Calu3 (cell line): Measurements from ENCODE around the gene NSL1. TPM values are rescaled to one million over a fixed set of nuclear protein-coding genes. Genes with fewer than 3 reads are reported as not detected.
"Not testable (repeated sequence)": the region's sequence is repeated elsewhere in the genome, so short reads cannot be mapped to it uniquely, and the experiment has no call there.

Experiments used
- BruUV-seq: library from RNA; stranded (reverse); fragments of 400-500 nt; replicated peaks from 2 replicates; lab custom pipeline; 2021; lab: Mats Ljungman, UMichigan
- CTCF ChIA-PET: fragments of 300-600 bp; sonication (Branson Sonifier 250); formaldehyde crosslinking; loops from one replicate; lab custom pipeline; 2022; ENCODE audit warnings: antibody characterized with exemption; lab: Charles Lee
- DNase-seq: peaks from one replicate; pipeline ENCODE4 v3.0.0; 2022
- H3K27ac Mint-ChIP-seq: one replicate; pipeline ENCODE4 v1.8.0; 2022; ENCODE audit warnings: mixed read lengths; ENCODE audit not compliant: unreplicated experiment
- H3K27me3 Mint-ChIP-seq: one replicate; pipeline ENCODE4 v1.8.0; 2022; ENCODE audit warnings: mixed read lengths; ENCODE audit not compliant: unreplicated experiment
- H3K36me3 Mint-ChIP-seq: one replicate; pipeline ENCODE4 v1.8.0; 2022; ENCODE audit warnings: mild to moderate bottlenecking, moderate library complexity, mixed read lengths; ENCODE audit not compliant: insufficient read depth, unreplicated experiment
- H3K4me1 Mint-ChIP-seq: one replicate; pipeline ENCODE4 v1.8.0; 2022; ENCODE audit warnings: mild to moderate bottlenecking, low read depth, mixed read lengths; ENCODE audit not compliant: unreplicated experiment
- H3K4me3 Mint-ChIP-seq: one replicate; pipeline ENCODE4 v1.8.0; 2022; ENCODE audit warnings: mild to moderate bottlenecking, low read depth, moderate library complexity, mixed read lengths; ENCODE audit not compliant: unreplicated experiment
- H3K9me3 Mint-ChIP-seq: one replicate; pipeline ENCODE4 v1.8.0; 2022; ENCODE audit warnings: low read depth, mixed read lengths; ENCODE audit not compliant: unreplicated experiment
- intact Hi-C: fragments of 100-400 bp; cut with micrococcal nuclease; formaldehyde crosslinking; loops from one replicate; pipeline ENCODE4 v1.10.0; 2022; ENCODE audit not compliant: unreplicated experiment
- total RNA-seq: library from RNA; stranded (reverse); gene quantifications from 2 replicates; pipeline ENCODE4 v1.2.3, GENCODE V29; 2022
- TF ChIP-seq, protein P1 (sequence below): fragments of 200-600 bp; IDR thresholded peaks from one replicate; pipeline ENCODE4 v1.8.0; 2022; ENCODE audit warnings: antibody characterized with exemption; ENCODE audit not compliant: unreplicated experiment

The NSL1 gene
- total RNA-seq, 1 experiment from 2014 or later: 47.2 TPM

DNA sequence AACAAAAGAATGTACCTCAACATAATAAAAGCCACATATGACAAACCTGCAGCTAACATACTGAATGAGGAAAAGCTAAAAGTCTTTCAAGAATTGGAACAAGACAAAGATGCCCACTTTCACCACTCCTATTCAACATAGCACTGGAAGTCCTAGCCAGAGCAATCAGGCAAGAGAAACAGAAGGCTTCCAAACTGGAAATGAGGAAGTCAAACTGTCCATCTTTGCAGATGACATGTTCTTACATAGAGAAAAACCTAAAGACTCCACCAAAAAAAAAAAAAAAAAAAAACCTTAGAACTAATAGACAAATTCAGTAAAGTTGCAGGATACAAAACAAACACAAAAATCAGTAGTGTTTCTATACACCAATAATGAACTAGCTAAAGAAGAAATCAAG lies 20.2 kb downstream of the NSL1 start:
- Mint-ChIP-seq H3K9me3 (peaks cover 2% of the 10 kb centered on the region), H3K27ac (no peak overlapping the region), H3K27me3 (no peaks in the 10 kb centered on the region), H3K36me3 (no peaks in the 10 kb centered on the region), H3K4me3 (no peak overlapping the region), H3K4me1 (no peaks in the 10 kb centered on the region)
- intact Hi-C loops: no loop called here
- no peak for DNase-seq
- CTCF ChIA-PET: interaction anchor here (0.6 to 0.7 kb wide), 3 partner anchors 9 to 654 kb away, joined by 3 to 8 read pairs (median 6); no protein-coding TSS in a partner anchor
- TF ChIP-seq, protein P1, sequence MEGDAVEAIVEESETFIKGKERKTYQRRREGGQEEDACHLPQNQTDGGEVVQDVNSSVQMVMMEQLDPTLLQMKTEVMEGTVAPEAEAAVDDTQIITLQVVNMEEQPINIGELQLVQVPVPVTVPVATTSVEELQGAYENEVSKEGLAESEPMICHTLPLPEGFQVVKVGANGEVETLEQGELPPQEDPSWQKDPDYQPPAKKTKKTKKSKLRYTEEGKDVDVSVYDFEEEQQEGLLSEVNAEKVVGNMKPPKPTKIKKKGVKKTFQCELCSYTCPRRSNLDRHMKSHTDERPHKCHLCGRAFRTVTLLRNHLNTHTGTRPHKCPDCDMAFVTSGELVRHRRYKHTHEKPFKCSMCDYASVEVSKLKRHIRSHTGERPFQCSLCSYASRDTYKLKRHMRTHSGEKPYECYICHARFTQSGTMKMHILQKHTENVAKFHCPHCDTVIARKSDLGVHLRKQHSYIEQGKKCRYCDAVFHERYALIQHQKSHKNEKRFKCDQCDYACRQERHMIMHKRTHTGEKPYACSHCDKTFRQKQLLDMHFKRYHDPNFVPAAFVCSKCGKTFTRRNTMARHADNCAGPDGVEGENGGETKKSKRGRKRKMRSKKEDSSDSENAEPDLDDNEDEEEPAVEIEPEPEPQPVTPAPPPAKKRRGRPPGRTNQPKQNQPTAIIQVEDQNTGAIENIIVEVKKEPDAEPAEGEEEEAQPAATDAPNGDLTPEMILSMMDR: no peak
- no TSS peak for BruUV-seq

DNA sequence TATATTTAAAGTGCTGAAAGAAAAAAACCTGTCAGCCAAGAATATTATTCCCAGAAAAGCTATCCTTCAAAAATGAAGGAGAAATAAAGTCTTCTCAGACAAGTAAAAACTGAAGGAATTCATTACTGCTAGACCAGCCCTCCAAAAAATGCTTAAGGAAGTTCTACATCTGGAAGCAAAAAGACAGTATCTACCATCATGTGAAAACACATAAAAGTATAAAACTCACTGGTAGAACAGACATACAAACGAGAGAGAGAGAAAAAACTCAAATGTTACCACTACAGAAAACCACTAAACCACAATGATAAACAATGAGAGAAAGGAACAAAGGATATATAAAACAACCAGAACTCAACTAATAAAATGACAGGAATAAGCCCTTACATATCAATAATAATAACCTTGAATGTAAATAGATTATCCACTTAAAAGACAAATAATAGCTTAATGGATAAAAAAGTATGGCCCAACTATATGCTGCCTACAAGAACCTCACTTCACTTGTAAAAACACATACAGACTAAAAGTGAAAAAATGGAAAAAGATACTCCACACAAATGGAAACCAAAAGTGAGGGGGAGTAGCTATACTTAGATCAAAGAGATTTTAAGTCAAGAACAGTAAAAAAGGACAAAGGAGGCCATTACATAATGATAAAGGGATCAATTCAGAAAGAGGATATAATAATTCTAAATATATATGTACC lies 22.0 kb downstream of the NSL1 start:
- TF ChIP-seq, protein P1: no peak

DNA sequence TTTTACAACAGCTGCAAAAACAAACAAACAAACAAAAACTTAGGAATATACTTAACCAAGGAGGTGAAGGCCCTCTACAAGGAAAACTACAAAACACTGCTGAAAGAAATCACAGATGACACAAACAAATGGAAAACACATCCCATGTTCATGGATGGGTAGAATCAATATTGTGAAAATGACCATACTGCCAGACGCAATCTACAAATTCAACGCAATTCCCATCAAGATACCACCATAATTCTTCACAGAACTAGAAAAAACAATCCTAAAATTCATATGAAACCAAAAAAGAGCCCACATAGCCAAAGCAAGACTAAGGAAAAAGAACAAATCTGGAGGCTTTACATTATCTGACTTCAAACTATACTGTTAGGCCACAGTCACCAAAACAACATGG lies 24.8 kb downstream of the NSL1 start:
- CTCF ChIA-PET, intact Hi-C loops: not testable (repeated sequence)

More for the DNA sequence above, 22.0 kb downstream of the NSL1 start:
- CTCF ChIA-PET: interaction anchor here (1.3 kb wide), 1 partner anchor 17 kb away, joined by 4 read pairs; no protein-coding TSS in a partner anchor
- peaks cover 2% of the 10 kb centered on the region for H3K9me3 Mint-ChIP-seq
- no peaks in the 10 kb centered on the region for H3K36me3 Mint-ChIP-seq
- H3K27me3 Mint-ChIP-seq: no peaks in the 10 kb centered on the region
- H3K4me3 Mint-ChIP-seq: no peak overlapping the region
- no peaks in the 10 kb centered on the region for H3K4me1 Mint-ChIP-seq
- H3K27ac Mint-ChIP-seq: no peak overlapping the region
- DNase-seq: no peak
- no TSS peak for BruUV-seq
- intact Hi-C loops: no loop called here

DNA sequence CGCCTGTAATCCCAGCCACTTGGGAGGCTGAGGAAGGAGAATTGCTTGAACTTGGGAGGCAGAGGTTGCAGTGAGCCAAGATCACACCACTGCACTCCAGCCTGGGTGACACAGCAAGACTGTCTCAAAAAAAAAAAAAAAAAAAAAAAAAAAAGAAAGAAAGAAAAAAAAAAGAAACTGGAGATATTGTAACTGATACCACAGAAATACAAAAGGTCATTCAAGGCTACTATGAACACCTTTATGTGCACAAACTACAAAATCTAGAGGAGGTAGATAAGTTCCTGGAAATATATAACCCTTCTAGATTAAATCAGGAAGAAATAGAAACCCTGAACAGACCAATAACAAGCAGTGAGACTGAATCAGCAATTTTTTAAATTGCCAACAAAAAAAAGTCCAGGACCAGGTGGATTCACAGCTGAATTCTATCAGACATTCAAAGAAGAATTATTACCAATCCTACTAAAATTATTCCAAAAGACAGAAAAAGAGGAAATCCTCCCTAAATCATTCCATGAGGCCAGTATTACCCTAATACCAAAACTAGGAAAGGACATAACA lies 26.8 kb downstream of the NSL1 start:
- H3K4me1 Mint-ChIP-seq, H3K27ac Mint-ChIP-seq, BruUV-seq, DNase-seq, H3K4me3 Mint-ChIP-seq, H3K36me3 Mint-ChIP-seq, CTCF ChIA-PET, intact Hi-C loops, H3K27me3 Mint-ChIP-seq, H3K9me3 Mint-ChIP-seq: not testable (repeated sequence)

More for the DNA sequence above, 24.8 kb downstream of the NSL1 start:
- H3K27ac Mint-ChIP-seq, H3K9me3 Mint-ChIP-seq, H3K27me3 Mint-ChIP-seq, BruUV-seq, H3K36me3 Mint-ChIP-seq, DNase-seq, H3K4me1 Mint-ChIP-seq, H3K4me3 Mint-ChIP-seq: not testable (repeated sequence)

DNA sequence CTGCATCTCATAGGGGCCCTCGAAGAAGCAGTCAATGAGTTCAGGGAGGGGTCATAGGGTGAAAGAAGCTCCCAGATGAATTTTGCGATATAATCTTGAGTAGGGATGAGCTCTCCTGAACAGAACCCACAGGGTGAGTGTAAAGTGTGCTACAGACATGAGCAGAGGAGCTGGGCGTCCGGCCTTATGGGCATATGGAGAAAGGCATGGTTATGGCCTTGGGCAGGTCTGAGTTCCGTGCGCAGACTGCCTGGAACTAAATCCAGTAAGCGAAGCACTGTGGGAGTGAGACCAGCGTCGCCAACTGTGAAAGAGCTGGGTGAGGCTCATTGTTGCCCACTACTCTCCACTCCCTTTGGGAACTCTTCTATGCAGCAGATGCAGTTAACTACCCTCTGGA lies 28.7 kb downstream of the NSL1 start:
- BruUV-seq: no TSS peak
- H3K4me3 Mint-ChIP-seq: no peak overlapping the region
- H3K4me1 Mint-ChIP-seq: no peaks in the 10 kb centered on the region
- no peaks in the 10 kb centered on the region for H3K27me3 Mint-ChIP-seq
- TF ChIP-seq, protein P1: no peak
- CTCF ChIA-PET: interaction anchor here (0.6 kb wide), 2 partner anchors 9 to 64 kb away, joined by 3 to 6 read pairs; no protein-coding TSS in a partner anchor
- intact Hi-C loops: no loop called here
- no peaks in the 10 kb centered on the region for H3K36me3 Mint-ChIP-seq
- H3K9me3 Mint-ChIP-seq: no peaks in the 10 kb centered on the region
- no peak for DNase-seq
- no peak overlapping the region for H3K27ac Mint-ChIP-seq
